Raji (cell line): Measurements from ENCODE around the gene L3MBTL4.

ENCODE experiments used
- POLR2A ChIP-seq: IDR thresholded peaks from 2 replicates; pipeline ENCODE4 v1.6.1; 2011; ENCODE audit warnings: low read depth, low read length, control low read depth; ENCODE audit not compliant: insufficient read depth

The L3MBTL4 gene

DNA sequence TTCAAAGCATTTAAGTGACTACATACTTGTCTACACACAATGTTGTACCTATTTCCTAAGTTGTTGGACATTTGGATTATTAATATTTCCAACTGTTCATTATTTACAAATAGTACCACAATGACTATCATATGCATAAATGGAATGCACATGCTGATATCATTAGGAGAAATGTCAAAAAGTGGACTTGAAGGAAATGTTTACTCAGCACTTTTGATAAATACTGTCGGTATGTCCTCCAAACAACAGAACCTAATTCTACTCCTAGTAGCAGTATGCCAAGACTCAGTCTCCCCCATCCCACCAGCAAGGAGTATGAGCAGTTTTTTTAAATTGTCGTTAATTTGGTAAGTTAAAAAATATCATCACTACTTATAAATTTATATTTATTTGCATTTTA, 116.8 kb downstream of the L3MBTL4 start:
- no peak for TF ChIP-seq POLR2A

DNA sequence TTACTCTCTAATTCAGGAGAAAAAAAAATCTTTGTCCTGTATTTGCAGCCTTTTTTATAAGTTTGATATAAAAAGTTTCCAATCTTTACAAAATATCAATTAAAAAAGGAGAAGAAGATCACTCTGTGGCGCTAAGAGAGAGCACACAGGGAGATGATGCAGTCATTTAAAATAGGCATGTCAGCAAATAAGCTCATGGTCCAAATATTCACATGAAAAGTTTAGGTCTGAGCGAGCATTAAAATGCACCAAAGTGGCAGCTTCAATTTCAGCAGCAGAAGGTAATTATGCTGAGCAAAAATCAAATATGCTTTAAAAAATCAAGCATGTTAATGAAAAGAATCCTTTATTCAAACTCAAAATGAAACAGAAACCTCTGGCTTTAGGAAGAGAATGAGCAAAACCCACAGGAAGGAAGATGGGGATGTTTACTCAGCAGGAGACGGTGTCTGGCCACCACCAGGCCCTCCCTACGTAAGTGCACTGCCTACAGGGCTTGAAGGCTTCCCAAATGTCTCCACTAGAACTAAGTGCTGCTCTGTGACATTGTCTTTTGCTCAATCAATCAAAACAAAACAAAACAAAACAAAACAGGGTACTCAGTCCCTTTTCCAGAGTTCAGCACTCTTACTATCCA, 120.4 kb downstream of the L3MBTL4 start:
- TF ChIP-seq POLR2A, result no peak

DNA sequence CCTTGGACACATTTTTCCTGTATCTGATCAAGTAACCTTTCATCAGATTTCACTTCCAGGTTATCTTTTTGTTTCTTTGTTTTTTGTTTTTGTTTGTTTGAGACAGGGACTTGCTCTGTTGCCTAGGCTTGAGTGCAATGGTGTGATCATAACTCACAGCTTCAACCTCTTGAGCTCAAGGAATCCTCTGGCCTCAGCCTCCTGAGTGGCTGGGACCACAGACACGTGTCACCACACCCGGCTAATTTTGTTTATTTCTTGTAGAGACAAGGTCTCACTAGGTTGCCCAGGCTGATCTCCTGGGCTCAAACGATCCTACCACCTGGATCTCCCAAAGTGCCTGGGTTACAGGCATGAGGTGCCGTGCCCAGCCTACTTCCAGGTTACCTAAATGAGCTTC, 124.9 kb downstream of the L3MBTL4 start:
- no peak for TF ChIP-seq POLR2A

DNA sequence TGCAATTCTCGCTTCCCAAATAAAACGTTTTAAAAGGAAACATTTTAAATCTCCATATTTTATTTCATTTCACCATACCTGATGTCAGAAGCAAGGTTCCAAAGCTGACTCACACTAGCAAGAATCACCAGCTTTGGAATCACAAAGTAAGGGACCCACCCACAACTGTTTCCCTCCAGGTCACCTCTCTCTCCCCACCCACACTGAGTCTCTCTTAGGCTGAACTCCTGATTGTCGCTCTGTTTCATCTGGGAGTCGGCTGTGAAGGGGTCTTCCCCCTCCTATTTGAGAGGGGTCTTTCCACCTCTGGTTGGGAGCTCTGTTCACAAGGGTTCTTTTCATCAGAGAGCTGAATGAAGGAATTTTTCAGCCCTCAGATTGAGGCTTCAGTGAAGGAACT, 128.1 kb downstream of the L3MBTL4 start:
- TF ChIP-seq POLR2A, result no peak

DNA sequence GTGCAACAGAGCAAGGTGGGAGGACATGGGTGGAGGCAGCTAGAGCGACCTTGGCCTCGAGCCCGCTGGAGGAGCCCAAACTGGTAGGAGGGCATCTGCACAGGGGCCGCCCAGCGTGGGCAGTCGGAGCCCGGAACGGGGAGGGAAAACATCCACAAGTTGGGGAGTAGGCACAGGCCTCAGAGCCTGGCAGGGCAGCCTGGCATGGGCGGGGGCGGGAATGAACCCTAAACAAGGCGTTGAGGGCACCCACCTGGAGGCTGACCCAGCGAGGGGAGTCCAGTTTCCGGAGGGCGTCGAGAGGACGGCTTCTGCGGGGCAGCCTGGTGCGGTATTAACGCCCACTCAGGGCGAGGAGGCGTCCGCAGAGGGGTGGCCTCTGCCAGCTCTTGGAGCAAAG, 129.9 kb downstream of the L3MBTL4 start:
- no peak for TF ChIP-seq POLR2A

DNA sequence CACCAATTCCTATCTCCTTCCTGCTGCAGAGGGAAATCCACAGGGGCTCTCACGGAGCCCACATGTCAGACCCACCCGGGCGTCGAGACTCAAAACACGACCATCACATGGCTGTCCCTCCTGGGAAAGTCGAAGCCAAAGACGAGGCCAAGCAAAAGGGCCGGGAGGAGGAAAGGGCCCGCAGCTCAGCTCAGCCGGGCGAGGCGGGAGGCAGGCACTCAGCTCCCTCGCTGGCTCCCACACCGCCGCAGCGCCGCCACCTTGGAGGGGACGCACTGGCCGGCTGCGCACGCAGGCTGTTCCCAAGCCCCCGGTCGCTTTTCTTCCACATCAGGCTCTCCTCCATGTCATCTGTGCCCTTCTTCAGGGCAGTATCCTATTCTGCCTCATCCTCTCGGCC, 130.4 kb downstream of the L3MBTL4 start:
- TF ChIP-seq POLR2A, result no peak

DNA sequence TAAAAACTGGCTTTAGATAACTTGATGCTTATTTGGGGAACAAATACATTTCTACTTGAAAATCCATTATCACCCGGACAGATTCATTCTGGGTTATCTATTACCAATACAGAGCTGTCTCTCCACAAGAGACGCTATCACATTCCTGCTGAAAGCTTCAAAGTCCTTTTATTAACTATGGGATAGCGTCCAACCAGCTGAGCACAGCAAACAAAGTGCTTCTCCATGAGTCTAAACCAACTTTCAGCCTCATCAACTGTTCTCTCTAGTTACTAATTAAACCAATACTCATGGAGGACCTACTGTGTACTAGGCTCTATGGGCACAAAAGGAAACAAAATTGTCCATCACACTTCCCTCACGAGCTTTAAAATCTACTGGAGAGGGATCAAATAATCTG, 132.8 kb downstream of the L3MBTL4 start:
- no peak for TF ChIP-seq POLR2A

DNA sequence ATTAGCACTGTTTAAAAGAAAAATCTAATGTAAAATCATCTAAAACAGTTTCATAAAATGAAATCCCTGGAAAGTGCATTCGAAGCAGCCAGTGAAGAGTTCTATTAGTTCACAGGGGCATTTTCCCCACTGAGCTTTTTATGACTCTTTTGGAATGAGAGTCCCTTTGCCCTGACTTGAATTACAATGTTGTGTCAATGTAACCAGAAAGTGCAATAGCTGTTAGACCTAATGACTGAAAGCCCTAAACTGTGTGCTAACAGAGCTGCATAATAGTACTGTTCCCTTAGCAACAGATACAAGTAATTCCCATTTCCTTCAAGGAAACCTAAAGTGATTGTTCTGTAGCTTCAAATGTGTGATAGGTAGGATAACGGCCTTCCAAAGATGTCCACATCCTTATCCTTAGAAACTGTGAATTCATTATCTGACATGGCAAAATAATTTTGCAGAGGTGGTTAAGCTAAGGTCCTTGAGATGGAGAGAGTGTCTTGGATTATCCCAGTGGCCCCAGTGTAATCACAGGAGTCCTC, 134.4 kb downstream of the L3MBTL4 start:
- TF ChIP-seq POLR2A, result no peak

DNA sequence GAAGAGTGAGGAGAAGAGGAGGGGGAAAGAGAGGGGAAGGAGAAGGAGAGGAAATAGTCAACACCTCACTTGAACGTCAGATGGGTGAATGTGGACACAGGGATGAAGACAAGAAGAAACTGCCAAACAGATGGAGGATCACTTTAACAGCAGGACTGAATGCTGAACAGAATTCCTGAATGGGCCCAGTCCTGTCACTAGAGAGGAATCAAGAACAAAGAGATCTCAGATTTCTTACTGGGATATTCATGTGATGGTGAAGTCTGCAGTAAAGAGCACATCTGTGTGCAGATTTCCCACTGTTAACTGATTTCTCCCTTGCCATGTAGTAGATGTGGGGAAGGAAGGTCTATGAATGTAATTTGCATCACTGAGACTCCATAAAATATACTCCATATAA, 135.4 kb downstream of the L3MBTL4 start:
- TF ChIP-seq POLR2A, result no peak

DNA sequence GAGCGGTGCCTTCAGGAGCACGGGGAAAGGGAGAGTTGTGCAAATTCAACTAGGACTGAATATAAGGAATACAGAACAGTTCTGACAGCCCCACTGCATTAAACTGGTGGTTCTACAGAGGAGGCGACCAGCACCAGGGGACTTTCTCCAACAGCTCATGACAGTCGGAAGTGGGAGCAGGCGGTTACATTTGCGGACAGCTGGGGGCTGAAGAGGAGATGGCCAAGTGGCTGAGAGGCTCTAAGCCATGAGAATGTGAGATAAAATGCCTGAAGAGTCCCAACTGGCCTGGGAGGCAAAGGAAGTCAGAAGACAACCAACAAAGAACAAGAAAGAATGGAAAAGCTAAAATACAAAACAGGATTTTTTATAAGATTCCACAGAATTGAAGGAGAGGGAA, 141.3 kb downstream of the L3MBTL4 start:
- no peak for TF ChIP-seq POLR2A

DNA sequence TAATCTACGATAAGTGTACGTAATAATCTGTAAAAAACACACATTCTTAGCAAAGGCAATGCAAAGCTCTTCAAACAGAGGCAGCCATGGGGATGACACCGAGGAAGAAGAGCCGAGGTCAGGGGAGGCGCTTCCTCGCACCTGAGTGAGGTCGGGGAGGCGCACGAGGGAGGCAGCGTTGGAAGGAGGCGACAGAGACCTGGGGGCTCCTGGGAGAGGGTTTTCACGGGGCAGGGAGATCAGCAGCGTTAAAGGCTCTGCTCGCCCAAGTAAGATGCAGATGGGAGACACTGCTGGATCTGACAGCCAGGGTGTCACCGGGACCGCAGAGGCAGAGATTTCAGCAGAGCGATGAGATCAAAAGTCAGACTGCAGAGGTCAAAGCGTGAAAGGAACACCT, 143.1 kb downstream of the L3MBTL4 start:
- no peak for TF ChIP-seq POLR2A

DNA sequence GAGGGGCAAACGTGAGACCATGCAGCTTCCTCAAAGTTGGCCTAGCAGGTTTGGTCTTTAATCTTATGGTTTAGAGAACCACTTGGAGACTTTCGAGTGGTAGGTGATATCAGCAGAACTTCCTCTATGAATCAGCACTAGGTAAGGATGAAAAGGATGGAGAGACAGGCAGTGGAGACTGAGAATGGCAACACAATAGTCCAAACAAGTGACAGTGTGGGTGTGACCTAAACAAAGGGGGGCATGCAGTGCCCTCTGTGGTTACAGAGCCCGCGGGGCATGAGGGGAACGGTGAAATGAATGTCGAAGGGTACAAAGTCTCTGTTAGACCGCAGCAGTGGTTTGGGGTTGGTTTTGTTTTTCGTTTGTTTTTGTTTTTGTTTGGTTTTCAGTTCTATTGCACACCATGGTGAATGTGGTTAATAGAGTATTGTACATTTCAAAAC, 143.9 kb downstream of the L3MBTL4 start:
- TF ChIP-seq POLR2A, result no peak

DNA sequence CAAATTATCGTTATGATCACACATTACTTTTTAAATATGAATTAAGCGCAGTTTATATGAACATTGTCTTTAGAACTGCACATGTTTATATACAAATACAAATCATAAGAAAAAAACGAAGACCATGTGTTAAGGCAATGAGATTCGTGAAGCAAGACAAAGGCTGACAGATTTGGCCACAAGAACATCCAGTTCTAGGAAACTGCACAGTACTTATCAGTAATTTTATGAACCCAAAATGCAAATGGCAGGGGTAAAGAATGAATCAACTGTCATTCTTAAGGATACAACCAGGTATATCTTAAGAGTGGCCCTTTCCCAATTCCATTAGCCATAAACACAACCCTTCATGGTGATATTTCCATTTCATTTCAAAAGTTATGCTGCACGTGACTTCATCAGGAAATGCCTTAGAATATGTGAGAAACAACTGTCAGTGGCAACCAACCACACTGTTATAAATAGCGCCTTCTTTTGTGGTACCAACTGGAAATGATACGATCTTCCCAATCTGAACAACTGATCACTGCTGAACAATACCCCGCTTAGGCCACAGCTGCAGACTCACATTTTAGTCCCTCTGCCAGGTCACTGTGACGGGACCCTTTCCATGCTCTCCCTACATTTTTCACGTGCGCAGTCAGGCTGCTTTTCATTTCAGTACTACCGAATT, 144.9 kb downstream of the L3MBTL4 start:
- no peak for TF ChIP-seq POLR2A

DNA sequence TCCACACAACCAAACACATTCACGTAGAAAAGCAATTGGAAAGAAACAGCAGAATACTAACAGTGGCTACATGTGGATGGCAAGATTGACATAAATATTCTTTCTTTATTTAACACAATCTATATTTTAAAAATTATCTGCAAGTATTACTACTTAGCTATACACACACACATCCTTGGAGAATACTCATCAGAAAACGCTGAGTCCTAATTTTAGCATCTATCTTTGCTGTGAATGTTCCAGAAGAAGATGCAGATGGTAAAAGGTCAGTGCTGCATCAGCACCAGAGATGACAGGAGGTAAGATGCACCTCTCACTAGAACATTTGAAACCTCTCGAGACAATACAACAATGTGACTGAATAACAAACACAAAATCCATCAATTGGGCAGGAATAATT, 148.5 kb downstream of the L3MBTL4 start:
- TF ChIP-seq POLR2A, result no peak

DNA sequence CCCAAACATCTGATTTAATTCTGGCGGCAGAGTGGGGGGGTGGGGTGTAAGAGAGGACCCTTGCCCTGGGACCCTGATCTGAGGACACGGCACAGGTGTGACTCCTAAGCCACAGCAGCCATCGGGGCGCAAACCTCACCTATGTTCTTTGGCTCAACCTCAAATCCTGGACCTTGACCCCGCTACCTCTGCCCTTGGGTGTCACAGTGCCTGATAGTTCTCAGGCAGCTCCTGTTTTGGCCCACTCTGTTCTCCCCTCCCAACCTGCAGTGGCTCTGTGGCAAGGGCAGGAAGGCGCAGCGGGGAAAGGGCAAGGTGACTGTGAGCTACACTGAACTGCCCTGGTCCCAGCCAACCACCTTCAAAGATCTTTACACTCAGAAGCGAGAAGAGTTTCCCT, 152.8 kb downstream of the L3MBTL4 start:
- TF ChIP-seq POLR2A, result no peak

DNA sequence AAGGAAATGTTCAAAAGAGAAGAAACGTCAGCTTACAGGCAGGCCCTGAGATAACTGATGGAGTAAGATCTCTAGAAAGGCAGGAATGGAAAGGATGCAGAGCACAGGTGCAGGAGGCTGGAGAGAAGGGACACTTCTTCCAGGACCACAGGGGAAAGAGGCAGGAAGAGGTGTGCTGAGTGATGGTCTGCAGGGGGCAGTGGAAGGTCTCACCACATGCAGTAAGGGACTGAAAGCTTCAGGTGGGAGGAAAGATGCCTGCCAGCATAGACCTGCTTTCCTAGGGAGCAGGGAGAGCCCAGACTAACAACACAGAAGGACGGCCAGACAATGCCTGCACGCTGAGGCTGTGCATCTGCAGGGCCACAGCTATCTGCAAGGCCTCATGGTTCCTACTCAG, 156.8 kb downstream of the L3MBTL4 start:
- no peak for TF ChIP-seq POLR2A

DNA sequence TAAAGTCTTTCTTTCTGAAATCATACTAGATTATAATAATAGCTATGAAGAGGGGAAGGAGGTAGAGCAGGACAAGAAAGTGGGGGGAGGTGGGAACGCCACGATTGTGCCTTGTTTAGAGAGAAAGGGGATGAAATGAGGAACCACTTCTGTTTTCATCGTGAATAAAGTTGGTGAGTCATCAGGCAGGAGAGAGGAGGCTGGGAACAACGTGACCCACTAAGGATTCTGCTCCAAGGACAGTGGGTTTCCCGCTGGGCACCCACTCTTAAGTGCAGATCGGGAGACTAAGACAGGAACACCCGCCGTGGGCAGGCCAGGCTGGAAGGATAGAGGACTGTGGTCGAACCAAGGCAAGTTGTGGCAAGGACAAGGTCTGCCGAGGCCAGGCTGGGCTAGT, 158.2 kb downstream of the L3MBTL4 start:
- TF ChIP-seq POLR2A, result no peak
